Muscle of leg (tissue), 11 donors: ENCODE results near the gene AGT. TPM values are rescaled to one million over a fixed set of nuclear protein-coding genes. Genes with fewer than 3 reads are reported as not detected.

Experiments
- DNase-seq: peaks from one replicate; pipeline ENCODE4 v3.0.0; 2013
- H3K27ac ChIP-seq: one replicate; pipeline ENCODE4 v1.5.1; 2013; ENCODE audit warnings: mild to moderate bottlenecking, low read length, control low read depth
- H3K27me3 ChIP-seq: one replicate; pipeline ENCODE4 v1.6.1; 2013; ENCODE audit warnings: low read length; ENCODE audit not compliant: control insufficient read depth, insufficient read depth
- H3K36me3 ChIP-seq: one replicate; pipeline ENCODE4 v1.6.1; 2013; ENCODE audit warnings: low read length; ENCODE audit not compliant: control insufficient read depth, insufficient read depth
- H3K4me1 ChIP-seq: one replicate; pipeline ENCODE4 v1.6.1; 2013; ENCODE audit warnings: low read length; ENCODE audit not compliant: control insufficient read depth, insufficient read depth
- H3K4me3 ChIP-seq: one replicate; pipeline ENCODE4 v1.5.1; 2013; ENCODE audit warnings: low read length, control low read depth
- H3K9me3 ChIP-seq: replicated peaks from 2 replicates; pipeline ENCODE4 v1.6.1; 2013; ENCODE audit warnings: low read depth, low read length; ENCODE audit not compliant: control insufficient read depth
- WGBS: methylation state at CpG from one replicate; pipeline ENCODE4 v1.1.5; 2013; ENCODE audit warnings: missing lambda C conversion rate; ENCODE audit not compliant: insufficient coverage; 5-methylcytosine and 5-hydroxymethylcytosine counted together
- polyA plus RNA-seq, 8 donors: library from polyadenylated mRNA; unstranded; fragments of 120-200 nt; gene quantifications; one replicate each; pipeline versions ENCODE4 v1.2.1 to v1.2.3, GENCODE V29; 2013; ENCODE audit warnings: inconsistent platforms in 1 of 8, low replicate concordance in 1 of 8; ENCODE audit not compliant: insufficient read length in 8 of 8, insufficient read depth in 1 of 8
- total RNA-seq: library from RNA; stranded (reverse); fragments of 120-200 nt; gene quantifications from one replicate; pipeline ENCODE4 v1.2.4, GENCODE V29; 2013

AGT gene
- total and polyA plus RNA-seq, 9 donors: 7.2 to 15.7 (median 8.7) TPM

- Histone ChIP-seq H3K27ac (no peak overlapping the region), H3K4me1 (peaks cover 13% of the 10 kb centered on the region), H3K4me3 (no peak overlapping the region), H3K9me3 (no peaks in the 10 kb centered on the region), H3K27me3 (no peaks in the 10 kb centered on the region), H3K36me3 (no peaks in the 10 kb centered on the region)
- DNase-seq: no peak
- WGBS: 50% methylated on average over 2 of the region's 3 CpGs
These were observed 31.1 kb upstream of the AGT start for GRCh38 chr1:230745071-230745470.

GRCh38 chr1:230744382-230744781, 30.5 kb upstream of the AGT start:
- 38% methylated on average over 2 of the region's 5 CpGs for WGBS
- H3K36me3 ChIP-seq: no peaks in the 10 kb centered on the region
- DNase-seq: no peak
- H3K27me3 ChIP-seq: no peaks in the 10 kb centered on the region
- peaks cover 6% of the 10 kb centered on the region for H3K4me1 ChIP-seq
- no peak overlapping the region for H3K4me3 ChIP-seq
- H3K9me3 ChIP-seq: no peaks in the 10 kb centered on the region
- H3K27ac ChIP-seq: no peak overlapping the region

- no peaks in the 10 kb centered on the region for H3K9me3 ChIP-seq
- H3K36me3 ChIP-seq: no peaks in the 10 kb centered on the region
- H3K4me1 ChIP-seq: peaks cover under 1% of the 10 kb centered on the region
- H3K27ac ChIP-seq: no peak overlapping the region
- WGBS: 20% methylated on average over 1 of the region's 2 CpGs
- H3K27me3 ChIP-seq: no peaks in the 10 kb centered on the region
- DNase-seq: no peak
- H3K4me3 ChIP-seq: no peak overlapping the region
These were observed 30.0 kb upstream of the AGT start for GRCh38 chr1:230743899-230744298.

GRCh38 chr1:230739564-230740290, 25.8 kb upstream of the AGT start:
- 90% methylated on average over 9 of the region's 12 CpGs for WGBS
- H3K27ac ChIP-seq: no peak overlapping the region
- H3K27me3 ChIP-seq: peaks cover 3% of the 10 kb centered on the region
- H3K36me3 ChIP-seq: no peaks in the 10 kb centered on the region
- no peaks in the 10 kb centered on the region for H3K9me3 ChIP-seq
- no peaks in the 10 kb centered on the region for H3K4me1 ChIP-seq
- H3K4me3 ChIP-seq: no peak overlapping the region
- no peak for DNase-seq

GRCh38 chr1:230737622-230738262, 23.8 kb upstream of the AGT start:
- Histone ChIP-seq H3K4me3 (no peak overlapping the region), H3K27me3 (peaks cover 3% of the 10 kb centered on the region), H3K9me3 (no peaks in the 10 kb centered on the region), H3K27ac (no peak overlapping the region), H3K36me3 (no peaks in the 10 kb centered on the region), H3K4me1 (no peaks in the 10 kb centered on the region)
- no peak for DNase-seq
- WGBS: no CpG with 5 or more reads among the region's 3 CpGs

GRCh38 chr1:230735447-230735846, 21.5 kb upstream of the AGT start:
- WGBS: 48% methylated on average over 2 of the region's 2 CpGs
- no peak overlapping the region for H3K27ac ChIP-seq
- no peak for DNase-seq
- no peaks in the 10 kb centered on the region for H3K36me3 ChIP-seq
- peaks cover 3% of the 10 kb centered on the region for H3K27me3 ChIP-seq
- no peak overlapping the region for H3K4me3 ChIP-seq
- H3K9me3 ChIP-seq: no peaks in the 10 kb centered on the region
- H3K4me1 ChIP-seq: peaks cover 7% of the 10 kb centered on the region

GRCh38 chr1:230730977-230731376, 17.1 kb upstream of the AGT start:
- no peaks in the 10 kb centered on the region for H3K9me3 ChIP-seq
- H3K4me3 ChIP-seq: no peak overlapping the region
- peak; percentile 83 for DNase-seq
- H3K36me3 ChIP-seq: no peaks in the 10 kb centered on the region
- 19% methylated on average over 5 of the region's 5 CpGs for WGBS
- peak overlapping the region; percentile 68 for H3K27ac ChIP-seq
- H3K4me1 ChIP-seq: peaks cover 15% of the 10 kb centered on the region
- H3K27me3 ChIP-seq: no peaks in the 10 kb centered on the region

- Histone ChIP-seq H3K36me3 (no peaks in the 10 kb centered on the region), H3K9me3 (no peaks in the 10 kb centered on the region), H3K27ac (no peak overlapping the region), H3K4me1 (peaks cover 15% of the 10 kb centered on the region), H3K27me3 (no peaks in the 10 kb centered on the region), H3K4me3 (no peak overlapping the region)
- 26% methylated on average over 4 of the region's 6 CpGs for WGBS
- DNase-seq: peak; percentile 84
These were observed 14.9 kb upstream of the AGT start for GRCh38 chr1:230728710-230729392.

GRCh38 chr1:230725256-230726012, 11.5 kb upstream of the AGT start:
- no CpG with 5 or more reads among the region's 6 CpGs for WGBS
- Histone ChIP-seq H3K9me3 (peaks cover 3% of the 10 kb centered on the region), H3K4me1 (peaks cover 8% of the 10 kb centered on the region), H3K4me3 (no peak overlapping the region), H3K27me3 (no peaks in the 10 kb centered on the region), H3K36me3 (no peaks in the 10 kb centered on the region), H3K27ac (peak overlapping the region; percentile 43)
- peak; percentile 66 for DNase-seq
